SK-N-MC (cell line): ENCODE results near the gene IHH.

ENCODE experiments used
- EZH2 ChIP-seq: fragments of 200-600 bp; sonication (generic); IDR thresholded peaks from one replicate; pipeline ENCODE4 v1.6.1; 2017; ENCODE audit warnings: antibody characterized with exemption
- FOXP2 ChIP-seq: optimal IDR thresholded peaks from 2 replicates; pipeline ENCODE3; 2011; ENCODE audit warnings: mild to moderate bottlenecking, moderate library complexity; ENCODE audit not compliant: insufficient read depth; ENCODE audit errors: extremely low read length, control extremely low read depth
- POLR2AphosphoS5 ChIP-seq: IDR thresholded peaks from 2 replicates; pipeline ENCODE4 v1.6.1; 2012; ENCODE audit warnings: mild to moderate bottlenecking, low read depth, low read length, borderline replicate concordance

DNA sequence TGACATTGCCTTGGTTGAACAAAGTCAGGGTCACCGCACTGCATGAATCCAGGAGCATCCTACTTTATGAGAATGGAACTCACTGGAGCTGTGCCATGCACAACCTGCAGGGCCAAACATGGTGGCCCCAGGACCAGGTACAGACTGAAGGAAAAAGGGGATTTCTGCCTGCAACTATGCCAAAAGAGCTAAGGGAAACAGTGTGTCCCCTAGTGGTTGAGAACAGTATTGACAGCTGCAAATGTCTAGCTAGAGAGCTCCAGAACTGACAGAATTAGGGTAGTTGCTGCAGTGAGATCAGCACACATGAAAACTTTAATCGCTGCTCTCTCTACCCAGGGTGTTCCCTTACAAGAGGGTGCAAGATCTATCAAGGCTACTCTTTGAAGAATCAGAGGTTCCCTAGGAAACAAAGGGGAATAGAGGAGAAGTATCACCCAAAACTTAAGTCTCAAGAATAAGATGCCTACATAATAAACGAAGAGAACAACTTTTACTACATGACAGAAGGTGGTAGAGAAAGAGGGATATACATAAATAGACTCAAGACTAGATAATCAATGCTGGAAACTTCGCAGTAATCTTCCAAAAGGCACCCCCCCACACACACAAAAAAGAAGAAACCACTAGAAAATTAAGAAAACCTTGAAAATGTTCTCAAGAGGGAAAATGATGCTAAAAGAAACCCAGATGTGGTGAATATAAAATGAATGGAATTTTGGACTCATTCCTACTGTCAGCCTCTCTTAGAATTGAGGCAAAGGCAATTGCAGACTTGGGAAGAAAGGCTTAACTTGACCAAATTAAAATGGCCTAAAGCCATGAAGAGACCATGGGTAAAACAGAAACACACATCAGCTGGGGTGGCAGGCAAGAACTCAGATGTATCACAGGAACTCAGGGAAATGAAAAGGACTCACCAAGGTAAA is 43.6 kb upstream of the IHH start:
- TF ChIP-seq POLR2AphosphoS5 (no peak), EZH2 (no peak), FOXP2 (no peak)
